ENCODE results near the gene GBA3.

DNA sequence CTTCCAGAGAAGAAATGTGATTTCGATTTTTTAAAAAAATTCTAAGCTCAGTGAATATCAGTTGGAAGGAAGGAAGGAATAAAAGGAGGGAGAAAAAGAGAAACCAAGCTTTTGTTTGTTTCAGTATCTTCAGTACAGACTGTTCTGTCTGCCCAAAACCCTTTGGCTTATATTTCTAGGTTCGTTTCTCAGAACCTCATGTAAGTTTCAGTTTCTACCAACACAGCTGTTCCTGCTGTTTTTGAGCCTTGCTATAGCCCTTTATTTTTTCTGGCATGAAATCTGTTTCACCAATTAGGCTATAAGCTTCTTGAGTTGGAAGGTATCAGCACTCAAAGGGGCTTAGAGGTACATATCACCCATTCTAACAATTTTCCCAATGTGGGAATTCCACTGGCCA, 157.9 kb downstream of the GBA3 start:
- TF ChIP-seq, protein P1, sequence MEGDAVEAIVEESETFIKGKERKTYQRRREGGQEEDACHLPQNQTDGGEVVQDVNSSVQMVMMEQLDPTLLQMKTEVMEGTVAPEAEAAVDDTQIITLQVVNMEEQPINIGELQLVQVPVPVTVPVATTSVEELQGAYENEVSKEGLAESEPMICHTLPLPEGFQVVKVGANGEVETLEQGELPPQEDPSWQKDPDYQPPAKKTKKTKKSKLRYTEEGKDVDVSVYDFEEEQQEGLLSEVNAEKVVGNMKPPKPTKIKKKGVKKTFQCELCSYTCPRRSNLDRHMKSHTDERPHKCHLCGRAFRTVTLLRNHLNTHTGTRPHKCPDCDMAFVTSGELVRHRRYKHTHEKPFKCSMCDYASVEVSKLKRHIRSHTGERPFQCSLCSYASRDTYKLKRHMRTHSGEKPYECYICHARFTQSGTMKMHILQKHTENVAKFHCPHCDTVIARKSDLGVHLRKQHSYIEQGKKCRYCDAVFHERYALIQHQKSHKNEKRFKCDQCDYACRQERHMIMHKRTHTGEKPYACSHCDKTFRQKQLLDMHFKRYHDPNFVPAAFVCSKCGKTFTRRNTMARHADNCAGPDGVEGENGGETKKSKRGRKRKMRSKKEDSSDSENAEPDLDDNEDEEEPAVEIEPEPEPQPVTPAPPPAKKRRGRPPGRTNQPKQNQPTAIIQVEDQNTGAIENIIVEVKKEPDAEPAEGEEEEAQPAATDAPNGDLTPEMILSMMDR (IDR thresholded peaks at IDR 0.05), result no peak
- TF ChIP-seq POLR2A (IDR thresholded peaks at IDR 0.05) (no peak), POLR2AphosphoS5 (IDR thresholded peaks at IDR 0.05) (no peak)

All from transverse colon (tissue), 4 donors.